ENCODE data around the gene CHRM4. TPM values are rescaled to one million over a fixed set of nuclear protein-coding genes. Genes with fewer than 3 reads are reported as not detected.
A peak's percentile ranks its signal among the peaks of the same experiment; 100 is the strongest.

Gene CHRM4
- 0.05 and 0.70 TPM in 2 replicates for total RNA-seq (2014; rRNA removed; shearing (Covaris generic))

DNA sequence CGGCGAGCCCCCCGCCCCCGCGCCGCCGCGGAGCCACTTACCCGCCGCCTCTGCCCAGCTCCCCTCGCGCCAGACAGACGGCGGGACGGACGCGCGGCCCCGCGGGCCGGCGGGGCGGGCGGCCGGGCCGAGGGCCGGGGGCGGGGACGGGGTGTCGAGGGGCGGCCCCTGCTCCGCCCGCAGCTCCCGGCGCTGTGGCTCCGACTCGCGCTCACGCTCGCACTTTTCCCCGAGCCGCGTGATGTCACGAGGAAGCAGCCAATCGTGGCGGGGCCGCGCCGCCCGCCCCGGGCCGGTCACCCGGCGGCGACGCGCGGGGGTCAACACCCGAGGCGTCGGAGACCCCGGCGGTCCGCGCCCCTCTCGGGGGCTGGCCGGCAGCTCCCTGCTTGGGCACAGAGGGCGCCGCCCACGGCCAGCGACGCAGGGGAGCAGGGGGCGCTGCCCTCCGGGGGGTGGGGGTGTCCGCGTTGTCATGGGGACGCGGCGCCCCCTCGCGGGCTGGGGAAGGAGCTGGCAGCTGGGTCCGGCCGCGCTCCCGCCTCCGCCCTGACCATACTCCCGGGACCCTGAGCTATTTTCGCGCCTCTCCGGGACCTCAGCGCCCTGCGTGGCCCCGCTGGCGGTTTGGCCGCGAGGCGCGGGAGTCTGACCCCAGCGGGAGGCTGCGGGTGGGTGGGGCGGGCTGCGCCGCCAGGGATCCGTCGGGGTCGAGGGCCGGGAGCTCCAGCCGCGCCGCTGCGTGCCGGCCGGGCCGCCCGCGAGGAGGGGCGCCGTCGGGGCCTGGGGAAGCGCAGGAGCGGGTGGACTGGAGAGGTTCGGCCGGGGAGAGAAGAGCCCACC lies at the start of gene CHRM4:
Gene CHRM4, minus strand, starts transcription at position 199 of the 843 bp plus-strand sequence. CDS start 5,219 bp downstream, outside the sequence.
- no peak for DNase-seq (ENCODE audit: low spot score)

DNA sequence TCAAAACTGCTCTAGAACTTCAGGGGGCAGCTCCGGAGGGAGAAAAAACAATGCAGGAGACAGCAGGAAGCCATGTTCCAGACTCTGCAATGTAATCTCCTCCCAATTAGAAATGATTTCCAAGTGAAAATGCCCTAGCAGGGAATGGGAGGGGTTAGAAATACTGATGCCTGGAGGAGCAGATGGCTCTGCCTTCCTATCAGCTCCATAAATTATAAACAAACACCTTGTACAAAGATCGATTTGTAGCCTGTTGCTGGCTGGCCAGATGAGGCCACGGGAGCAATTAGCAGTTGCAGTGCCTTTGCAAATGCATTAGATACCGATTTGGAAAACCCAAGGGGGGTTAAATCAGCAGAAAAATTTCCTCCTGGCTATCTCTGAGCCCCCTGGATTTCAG lies 46.6 kb upstream of the CHRM4 start:
- no peak for DNase-seq (ENCODE audit: low spot score)

DNA sequence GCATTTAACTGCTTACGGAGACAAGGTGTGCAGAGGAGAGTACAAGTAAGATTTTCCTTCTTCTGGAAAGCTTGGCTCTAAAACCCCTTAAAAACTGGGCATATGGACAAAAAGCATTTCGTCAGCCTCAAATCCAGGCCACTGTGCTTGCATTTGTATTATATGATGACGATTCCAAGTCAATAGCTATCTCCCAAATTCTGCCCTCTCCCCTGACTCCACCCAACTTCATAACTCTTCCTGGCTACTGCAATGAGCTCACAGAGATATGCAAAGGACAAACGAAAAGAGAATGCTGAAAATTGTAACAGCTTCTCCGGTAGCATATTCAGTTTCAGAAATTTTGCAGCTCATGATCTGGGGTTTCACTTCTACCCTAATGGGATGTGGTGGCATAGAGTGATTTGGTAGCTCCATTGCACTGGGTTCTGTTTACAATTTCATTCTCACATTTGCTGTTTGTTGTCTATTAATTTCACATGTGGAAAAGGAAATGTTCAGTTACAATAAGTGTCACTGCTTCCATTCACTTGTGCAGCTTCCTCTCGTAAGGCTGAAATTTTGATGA lies 45.6 kb upstream of the CHRM4 start:
- no peak for DNase-seq (ENCODE audit: low spot score)

DNA sequence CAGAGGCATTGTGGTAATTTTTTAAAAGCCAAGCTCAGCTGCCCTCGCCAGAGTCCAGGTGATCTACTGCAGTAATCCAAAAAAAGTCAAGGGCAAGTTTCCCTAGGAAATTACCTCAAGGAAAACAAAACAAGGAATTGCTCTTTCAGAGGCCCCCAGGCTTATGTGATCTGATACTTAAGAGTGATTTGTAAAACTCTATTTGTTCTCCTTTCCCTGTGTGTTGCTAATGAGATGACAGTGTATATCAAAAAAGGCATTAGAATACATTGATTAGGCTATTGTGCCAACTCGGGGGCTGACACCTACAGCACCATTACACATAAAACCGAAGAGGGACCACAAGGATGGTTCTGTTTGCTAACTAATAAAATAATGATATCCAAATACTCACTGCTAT lies 44.5 kb upstream of the CHRM4 start:
- no peak for DNase-seq (ENCODE audit: low spot score)

DNA sequence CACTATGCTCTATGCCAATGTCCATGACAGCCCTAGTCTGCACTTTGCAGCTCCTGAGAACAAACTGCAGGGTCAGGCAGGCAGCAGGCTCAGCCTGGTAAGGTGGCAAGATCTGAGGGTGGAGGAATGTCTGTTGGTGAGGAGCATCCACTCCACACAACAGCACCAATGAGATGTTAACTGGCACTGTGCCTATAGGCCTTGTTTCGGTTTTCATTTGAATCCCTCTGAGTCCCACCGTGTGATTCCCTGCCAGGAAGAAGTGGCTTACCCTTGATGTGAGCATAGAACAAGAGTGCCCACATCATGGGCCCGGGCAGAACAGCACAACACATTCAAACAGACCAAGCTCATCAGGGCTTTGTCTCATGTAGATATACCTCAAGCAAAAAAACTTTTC lies 44.1 kb upstream of the CHRM4 start:
- DNase-seq (ENCODE audit: low spot score): no peak

DNA sequence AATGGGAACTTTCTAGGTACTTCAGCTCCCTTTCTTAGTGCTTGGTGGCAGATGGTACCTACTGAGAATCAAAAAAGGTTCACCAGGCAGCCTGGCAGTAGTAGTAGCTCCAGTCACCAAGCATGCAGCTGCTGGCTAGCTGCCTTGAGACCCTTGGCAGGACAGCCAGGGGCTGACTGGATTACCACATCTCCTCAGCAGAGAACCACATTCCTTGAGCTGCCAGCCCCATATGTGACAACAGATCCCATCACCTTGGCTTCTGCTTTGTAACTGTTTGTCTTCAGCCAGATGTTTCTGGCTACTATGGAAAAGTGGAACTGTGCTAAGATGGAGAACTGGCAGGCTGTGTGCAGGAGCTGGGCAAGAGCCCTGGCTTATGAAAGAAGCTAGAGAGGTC lies 39.6 kb upstream of the CHRM4 start:
- DNase-seq (ENCODE audit: low spot score): no peak

DNA sequence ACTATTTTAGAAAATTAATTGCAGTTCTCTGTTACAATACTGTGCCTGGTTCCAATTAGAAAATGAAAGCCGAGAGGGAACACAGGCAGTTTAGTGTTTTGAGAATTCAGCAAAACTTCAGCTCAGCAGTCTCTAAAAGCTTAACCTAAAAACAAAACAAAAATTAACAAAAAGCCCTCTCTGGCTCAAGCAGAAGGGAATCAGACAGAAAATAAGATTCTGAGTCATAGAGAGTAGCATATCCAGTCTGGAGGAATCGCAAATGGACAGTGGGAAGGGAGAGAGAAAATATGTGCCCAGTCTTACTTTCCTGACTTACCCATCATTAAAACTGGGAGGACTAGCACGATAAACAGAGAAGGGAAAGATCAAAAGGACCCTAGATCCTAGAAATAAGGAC lies 38.1 kb upstream of the CHRM4 start:
- DNase-seq (ENCODE audit: low spot score): no peak

DNA sequence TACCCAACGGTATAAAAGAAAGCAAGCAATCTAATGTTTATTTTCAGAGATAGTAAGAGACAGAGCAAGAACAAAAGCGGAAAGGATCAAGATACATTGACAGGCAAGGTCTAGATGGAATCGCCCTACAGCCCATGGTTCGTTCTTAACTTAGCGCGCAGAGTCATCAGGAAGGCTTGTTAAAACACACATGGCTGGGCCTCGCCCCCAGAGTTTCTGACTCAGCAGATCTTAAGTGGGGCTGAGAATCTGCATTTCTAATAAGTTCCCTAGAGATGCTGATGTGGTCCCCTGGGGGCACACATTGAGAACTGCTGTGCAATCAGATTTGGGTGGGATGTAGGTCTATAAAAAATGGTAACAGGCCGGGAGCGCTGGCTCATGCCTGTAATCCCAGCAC lies 35.8 kb upstream of the CHRM4 start:
- DNase-seq (ENCODE audit: low spot score): no peak

DNA sequence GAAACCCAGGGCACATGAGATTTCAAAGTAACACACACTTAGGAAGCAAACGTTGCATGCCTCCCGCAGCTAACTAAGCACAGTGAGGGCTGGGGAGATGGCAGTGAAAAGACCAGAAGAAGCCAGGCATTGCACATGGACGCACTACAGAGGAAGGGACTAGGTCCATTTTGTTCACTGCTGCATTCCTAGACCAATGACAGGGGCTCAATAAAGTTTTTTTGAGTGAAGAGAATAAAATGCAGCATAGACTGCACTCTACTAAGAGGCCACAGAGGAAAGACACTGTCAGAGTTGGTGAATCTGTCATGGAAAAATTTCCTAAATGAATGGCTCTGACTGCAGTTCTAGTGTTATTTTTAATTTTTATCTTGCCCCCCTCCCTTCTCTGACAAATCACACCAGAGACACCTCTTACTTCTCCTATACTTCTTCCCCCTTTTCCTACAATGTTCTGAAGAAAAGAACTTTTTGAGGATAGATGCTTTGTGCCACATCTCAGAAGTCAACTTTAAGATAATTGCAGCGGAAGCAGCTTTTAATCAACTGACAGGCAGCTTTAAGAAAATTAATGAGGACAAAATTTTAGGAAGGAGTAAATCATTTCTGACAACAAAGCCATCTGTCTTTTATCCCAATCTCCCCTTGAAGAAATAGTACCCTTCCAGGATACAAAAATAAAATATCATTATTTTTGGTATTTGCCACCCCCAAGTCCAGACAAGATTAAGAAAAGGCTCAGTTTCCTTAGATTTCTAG lies 34.8 kb upstream of the CHRM4 start:
- DNase-seq (ENCODE audit: low spot score): no peak

DNA sequence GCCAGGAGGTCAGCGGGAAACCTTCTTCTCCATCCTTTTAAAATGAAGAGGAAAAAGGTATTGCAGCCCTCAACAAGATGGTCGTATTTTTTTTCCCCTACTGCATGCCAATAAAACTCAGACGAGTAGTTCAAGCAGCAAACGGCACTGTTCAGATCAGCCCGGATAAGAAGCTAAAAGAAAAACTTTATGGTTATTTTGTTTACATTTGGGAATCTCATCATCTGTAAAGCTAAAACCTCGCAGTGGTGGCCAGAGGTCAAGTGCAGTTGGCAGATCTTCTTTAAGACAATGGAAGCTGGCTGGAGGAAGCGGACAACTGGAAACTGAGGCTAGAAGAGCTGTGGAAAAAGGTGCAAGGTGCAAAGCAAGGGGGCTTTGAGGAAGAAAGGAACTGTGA lies 31.0 kb upstream of the CHRM4 start:
- no peak for DNase-seq (ENCODE audit: low spot score)

DNA sequence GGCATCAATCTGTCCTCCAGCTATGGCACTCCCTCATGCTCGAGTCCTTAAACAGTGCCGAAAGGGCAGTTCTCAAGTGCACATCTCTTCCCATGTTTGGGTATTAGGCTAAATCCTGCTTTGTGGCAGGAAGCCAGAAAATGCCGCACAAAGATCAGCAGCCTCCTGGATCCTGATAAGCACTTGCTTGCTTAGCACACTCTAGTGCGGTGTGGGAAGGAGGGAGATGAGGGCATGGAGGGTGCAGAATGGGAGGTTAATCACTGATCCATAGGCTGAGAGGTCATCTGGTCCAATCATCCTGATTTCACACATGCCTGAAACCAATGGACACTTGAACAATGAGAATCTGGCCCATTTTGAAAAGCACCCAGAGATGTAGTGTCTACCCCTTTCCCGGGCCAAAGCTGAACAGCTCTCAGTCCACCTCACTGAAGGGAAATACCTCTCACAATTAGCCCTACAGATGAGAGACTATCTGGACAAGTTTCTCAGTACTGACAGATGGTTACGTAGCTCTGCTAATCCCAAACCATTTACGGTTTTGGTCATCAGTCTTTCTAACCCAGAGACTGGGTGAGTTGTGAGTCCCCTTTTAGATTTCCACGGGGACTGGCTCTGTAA lies 29.8 kb upstream of the CHRM4 start:
- no peak for DNase-seq (ENCODE audit: low spot score)

DNA sequence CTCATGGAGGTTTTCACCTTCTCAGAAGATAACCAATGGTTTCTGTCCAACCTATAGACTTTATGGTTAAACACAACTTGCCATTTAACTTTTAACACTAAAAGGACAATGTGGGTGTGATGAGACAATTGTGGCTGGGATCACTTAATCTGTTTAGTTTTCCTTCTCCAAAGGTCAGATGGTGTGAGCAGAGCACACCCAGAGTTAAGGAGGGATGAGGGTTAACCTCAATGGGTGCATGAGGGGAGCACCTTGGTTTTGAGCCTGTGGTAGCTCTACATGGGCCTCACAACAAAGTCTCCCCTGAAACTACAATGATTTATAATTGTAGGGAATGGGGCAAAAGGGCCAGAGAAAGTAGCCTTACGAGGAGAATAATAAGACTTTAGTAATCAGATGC lies 28.9 kb upstream of the CHRM4 start:
- DNase-seq (ENCODE audit: low spot score): no peak

DNA sequence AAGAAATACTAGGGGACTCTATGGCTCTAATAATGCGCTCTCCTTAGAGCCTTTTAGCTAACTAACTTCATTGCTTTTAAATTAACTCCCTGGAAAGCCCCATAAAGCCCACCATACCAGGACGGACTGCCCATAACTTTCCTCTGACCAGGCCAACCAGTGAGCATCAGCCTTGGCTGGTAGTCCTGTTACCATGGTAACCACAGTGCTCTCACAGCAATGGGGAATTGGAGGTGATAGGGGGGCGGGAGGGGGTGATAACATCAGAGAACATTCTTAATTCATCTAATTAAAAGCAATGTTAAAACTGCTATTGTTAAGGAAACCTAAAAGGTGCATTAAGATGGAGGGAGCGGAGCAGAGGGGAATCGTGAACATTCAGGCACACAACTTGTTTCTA lies 27.2 kb upstream of the CHRM4 start:
- no peak for DNase-seq (ENCODE audit: low spot score)

DNA sequence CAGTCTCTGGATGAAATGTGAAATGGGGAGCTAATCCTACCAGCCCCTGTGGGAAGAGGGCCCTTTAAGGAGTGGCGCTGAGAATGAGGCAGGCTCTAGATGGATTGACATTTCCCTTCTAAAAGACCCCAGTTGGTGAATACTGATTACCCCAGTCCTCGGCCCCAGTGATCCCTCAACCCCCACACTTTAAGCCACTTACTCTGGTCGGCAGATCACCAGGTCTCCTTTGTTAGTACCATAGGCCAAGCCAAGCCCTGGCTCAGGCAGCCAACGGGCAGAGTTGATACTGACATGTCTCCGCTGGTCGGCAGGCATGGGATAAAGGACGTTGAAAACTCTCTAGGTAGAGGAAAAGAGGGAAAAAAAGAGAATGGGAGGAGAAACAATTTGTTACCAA lies 26.1 kb upstream of the CHRM4 start:
- DNase-seq (ENCODE audit: low spot score): no peak

DNA sequence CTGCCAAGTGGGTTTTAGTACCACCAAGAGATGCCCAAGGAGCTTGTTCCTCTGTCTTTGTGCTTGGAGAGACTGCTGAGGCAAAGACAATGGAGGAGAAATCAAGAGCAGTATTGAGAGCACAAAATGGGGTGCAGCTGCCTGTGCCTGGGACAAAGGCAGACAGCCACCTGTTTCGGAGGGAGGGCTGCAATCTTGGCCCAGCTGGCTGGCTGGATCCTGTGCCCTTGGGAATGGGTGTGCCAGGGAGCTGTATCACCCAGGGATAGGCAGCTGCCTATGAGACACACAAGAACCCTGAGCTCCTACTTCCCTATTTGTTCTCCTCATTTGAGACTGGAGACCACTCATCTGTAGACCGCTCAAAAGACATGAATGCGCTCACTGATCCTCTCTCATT lies 23.3 kb upstream of the CHRM4 start:
- no peak for DNase-seq (ENCODE audit: low spot score)

DNA sequence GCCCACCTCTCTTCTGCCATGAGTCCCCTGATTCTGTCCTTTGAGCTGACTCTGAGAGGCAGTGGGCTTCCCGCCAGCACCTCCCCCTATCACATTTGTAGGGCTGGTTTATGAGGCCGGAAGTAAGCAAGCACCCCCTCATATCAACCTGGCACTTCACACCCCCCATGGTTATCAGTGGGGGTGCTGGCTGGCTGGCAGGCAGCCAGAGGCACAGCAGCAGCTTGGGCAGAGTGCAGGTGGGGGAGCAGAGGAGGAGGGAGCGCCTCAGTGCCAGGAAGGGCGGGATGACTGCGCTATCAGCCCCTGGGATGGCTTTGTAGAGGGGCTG lies 22.9 kb upstream of the CHRM4 start:
- no peak for DNase-seq (ENCODE audit: low spot score)

DNA sequence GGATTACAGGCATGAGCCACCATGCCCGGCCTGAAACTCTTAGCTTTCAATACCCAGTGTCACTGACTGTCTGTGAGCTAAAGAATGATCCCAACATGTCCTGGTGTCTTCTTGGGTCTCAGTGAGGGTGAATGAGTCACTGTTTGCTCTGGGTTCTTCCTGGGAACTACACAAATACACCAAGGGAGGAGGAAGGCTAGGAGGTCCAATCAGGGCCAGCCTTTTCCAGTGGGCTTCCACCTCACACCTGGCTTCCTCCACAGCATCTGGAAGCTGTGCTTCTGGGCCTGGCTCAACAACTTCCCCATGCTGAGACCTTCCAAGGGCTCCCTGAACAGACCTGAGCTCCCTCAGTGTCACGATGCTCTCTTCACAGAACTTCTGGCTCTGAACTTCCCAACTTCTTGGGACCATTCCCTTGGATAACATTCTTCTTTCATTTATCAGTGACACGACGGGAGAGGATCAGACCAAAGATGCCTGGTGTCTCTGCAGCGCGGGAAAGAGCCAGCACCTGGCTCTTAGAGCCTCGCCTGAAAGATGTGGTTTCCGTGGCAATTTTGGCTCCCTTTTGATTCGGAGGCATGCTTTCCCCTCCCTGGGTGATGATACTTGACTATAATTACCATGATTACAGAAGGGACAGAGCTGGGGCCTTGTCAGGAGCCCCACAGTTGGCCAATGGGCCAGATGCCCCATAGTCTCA lies 22.3 kb upstream of the CHRM4 start:
- peak; percentile 81 for DNase-seq (ENCODE audit: low spot score)

DNA sequence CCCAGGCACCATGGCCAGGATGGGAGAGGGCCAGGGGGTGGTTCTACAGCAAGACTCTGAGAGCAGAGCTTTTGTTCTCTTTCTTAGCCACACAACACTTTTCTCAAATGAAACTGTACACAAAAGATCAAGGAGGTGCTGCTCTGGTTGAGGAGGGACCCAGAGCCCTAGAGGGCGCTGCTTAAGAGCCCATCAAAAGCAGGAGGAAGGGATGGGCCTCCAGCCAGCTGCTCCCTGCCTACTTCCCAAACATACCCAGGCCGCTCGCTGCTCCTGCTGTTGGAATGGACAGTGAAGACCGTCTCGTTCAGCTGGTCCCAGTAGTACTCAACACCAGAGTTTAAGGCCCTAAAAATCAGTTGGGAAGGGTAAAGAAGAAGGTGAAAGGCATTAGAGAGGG lies 18.4 kb upstream of the CHRM4 start:
- DNase-seq (ENCODE audit: low spot score): peak; percentile 25

DNA sequence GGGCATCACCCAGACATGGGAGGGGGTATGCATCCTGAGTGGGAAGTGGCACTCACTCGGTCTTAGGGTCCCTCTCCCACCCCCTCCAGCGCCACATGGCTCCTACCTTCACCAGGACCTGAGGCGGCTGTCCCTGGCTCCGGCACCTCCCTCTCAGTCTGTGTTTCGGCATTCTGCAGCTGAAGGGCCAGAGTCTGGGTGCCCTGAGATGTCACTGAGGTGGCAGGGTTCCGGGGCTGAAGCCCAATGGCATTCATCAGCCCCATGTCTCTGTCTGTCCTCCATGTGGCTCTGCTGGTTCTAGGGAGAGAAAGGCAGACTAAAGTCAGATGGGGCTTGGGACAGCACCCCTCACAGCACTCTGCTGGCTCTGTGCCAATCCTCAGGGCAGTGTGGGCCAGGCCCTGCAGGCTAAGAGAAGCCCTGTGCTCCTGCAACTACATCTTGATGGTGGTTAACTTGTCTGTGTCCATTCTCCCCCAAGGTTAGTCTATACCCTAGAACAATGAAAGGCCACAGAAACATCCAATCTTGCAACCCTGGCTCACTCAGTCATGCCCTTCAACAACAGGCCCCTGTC lies 16.9 kb upstream of the CHRM4 start:
- no peak for DNase-seq (ENCODE audit: low spot score)

DNA sequence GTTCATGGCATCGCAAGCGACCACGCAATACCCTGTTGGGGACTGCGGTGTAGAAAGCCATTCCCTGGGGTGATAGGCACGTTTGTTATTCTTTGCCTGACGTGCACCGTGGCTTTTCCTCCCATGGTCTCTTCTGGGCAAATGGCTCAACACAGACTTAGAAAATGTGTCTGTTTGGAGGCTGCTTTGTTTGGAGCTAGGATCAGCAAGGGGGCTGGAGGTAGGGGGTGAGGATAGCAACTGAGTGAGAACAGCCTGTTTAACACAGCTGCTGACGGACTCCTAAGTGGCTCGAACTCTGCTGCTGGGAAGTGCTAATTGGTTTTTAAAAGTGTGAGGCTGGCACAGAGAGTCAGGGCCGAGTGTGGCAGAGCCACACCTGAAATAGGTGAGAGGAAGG lies 16.1 kb upstream of the CHRM4 start:
- no peak for DNase-seq (ENCODE audit: low spot score)

DNA sequence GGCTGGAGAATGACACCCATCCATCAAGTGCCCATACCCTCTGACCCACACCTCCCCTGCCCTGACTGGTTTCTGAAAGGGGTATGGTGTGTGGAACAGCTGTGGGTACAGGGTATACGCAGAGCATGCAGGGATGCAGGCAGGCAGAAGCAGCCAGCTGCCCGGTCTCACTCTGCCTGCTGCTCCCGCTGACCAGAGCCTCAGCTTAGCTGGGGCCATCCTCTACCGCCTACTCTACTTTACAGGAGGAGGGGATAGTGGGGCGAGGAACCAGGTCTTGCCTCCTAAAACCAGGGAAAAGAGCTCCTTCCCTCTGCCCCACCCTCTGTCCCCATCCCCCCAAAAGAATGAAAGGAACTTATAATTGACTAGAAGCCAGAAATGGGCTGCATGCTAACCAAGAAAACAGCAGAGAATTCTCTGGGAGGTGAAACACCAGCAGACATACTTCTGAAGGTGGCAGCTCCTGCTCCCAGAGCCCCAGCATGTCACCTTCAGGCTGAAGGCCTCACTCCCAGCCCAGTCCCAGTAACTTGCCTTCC lies 13.0 kb upstream of the CHRM4 start:
- DNase-seq (ENCODE audit: low spot score): no peak
